Stomach (tissue), 4 donors: Measurements from ENCODE around the gene LHX1.

Experiments
- EP300 ChIP-seq: sonication (generic); formaldehyde crosslinking; IDR thresholded peaks from one replicate; pipeline ENCODE4 v1.6.1; 2017; ENCODE audit warnings: antibody characterized with exemption
- POLR2A ChIP-seq, 4 donors: fragments of 450-650 bp; IDR thresholded peaks; one replicate each; pipeline ENCODE4 v1.6.1; 2016; ENCODE audit warnings: antibody characterized with exemption in 4 of 4, control low read depth in 2 of 4, mild to moderate bottlenecking in 1 of 4, moderate library complexity in 1 of 4
- POLR2AphosphoS5 ChIP-seq, 3 donors: sonication (generic); formaldehyde crosslinking; IDR thresholded peaks; one replicate each; pipeline ENCODE4 v1.6.1; 2016; ENCODE audit warnings: antibody characterized with exemption in 3 of 3
- TF ChIP-seq, protein P1 (sequence below), 7 experiments: fragments of 450-650 bp in 4 of 7; fragments of 200-600 bp in 3 of 7; sonication (generic) in 3 of 7; IDR thresholded peaks; one replicate each; pipeline ENCODE4 v1.5.1; 2016 to 2019; ENCODE audit warnings: antibody characterized with exemption in 7 of 7, control low read depth in 2 of 7, mild to moderate bottlenecking in 1 of 7

DNA sequence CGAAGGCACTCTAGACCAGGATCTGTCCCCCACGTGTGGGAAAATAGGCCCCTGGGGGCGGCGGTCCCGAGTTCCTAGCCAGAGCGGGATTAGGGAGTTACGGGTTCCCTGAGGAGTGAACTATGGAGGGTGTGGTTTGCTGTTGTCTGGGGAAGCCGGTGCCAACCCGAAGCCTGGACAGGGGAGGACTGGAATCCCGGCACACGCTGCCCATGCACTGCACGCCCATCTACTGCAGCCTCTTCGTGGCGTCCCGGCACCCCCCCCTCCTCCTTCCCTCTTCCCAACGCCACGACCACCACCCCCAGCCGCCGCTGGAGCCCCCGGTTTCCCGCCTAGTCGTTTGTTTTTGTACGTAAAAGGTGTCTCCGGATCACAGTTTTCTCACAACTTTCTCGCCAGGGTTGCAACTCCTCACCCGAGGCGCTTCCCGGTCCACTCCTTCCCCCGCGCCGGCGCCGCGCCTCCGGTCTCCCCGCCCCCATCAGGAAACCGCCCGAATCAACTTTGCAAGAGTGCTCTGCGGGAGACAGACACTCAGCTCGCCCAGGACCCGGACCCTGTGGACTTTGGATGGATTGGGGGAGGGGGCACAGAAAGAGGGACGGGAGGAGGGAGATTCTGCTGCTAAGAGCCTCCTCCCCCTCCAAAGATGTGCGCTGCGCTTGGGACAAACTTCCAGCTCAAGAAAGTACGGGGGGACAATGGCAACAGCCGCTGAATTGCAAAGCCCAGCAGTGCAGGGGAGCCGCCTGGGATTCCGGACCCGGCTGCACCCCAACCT, 1.4 kb upstream of the LHX1 start:
- TF ChIP-seq, protein P1, sequence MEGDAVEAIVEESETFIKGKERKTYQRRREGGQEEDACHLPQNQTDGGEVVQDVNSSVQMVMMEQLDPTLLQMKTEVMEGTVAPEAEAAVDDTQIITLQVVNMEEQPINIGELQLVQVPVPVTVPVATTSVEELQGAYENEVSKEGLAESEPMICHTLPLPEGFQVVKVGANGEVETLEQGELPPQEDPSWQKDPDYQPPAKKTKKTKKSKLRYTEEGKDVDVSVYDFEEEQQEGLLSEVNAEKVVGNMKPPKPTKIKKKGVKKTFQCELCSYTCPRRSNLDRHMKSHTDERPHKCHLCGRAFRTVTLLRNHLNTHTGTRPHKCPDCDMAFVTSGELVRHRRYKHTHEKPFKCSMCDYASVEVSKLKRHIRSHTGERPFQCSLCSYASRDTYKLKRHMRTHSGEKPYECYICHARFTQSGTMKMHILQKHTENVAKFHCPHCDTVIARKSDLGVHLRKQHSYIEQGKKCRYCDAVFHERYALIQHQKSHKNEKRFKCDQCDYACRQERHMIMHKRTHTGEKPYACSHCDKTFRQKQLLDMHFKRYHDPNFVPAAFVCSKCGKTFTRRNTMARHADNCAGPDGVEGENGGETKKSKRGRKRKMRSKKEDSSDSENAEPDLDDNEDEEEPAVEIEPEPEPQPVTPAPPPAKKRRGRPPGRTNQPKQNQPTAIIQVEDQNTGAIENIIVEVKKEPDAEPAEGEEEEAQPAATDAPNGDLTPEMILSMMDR (IDR thresholded peaks at IDR 0.05), result no peak
- TF ChIP-seq POLR2AphosphoS5 (IDR thresholded peaks at IDR 0.05), result no peak
- TF ChIP-seq POLR2A (IDR thresholded peaks at IDR 0.05), result no peak
- no peak for TF ChIP-seq EP300
